Spleen (tissue), 7 donors: ENCODE measurements around the gene KRT71.

Experiments
- CTCF ChIP-seq, 11 experiments: fragments of 200-600 bp in 7 of 11; fragments of 450-650 bp in 4 of 11; sonication (generic) in 4 of 11; IDR thresholded peaks in 8 of 11; conservative IDR thresholded peaks in 3 of 11; 1 replicate in 7 of 11; 2 replicates in 4 of 11; pipeline versions ENCODE4 v1.4.0 to v1.8.0; 2016 to 2021; ENCODE audit warnings: antibody characterized with exemption in 11 of 11, inconsistent platforms in 4 of 11, mild to moderate bottlenecking in 1 of 11
- POLR2A ChIP-seq, 3 donors: fragments of 450-650 bp; IDR thresholded peaks; one replicate each; pipeline ENCODE4 v1.5.1; 2017; ENCODE audit warnings: antibody characterized with exemption in 3 of 3, mild to moderate bottlenecking in 1 of 3
- POLR2AphosphoS5 ChIP-seq, 3 donors: sonication (generic); formaldehyde crosslinking; IDR thresholded peaks; one replicate each; pipeline ENCODE4 v1.5.1; 2017; ENCODE audit warnings: antibody characterized with exemption in 3 of 3
- donor health status: DM: no; HTN: no; CAD: no; lungs with moderate emphysema.
- donor health status: DM: no; HTN: no; CAD: no.
- donor health status: DM: no; HTN: no; CAD: no.

- TF ChIP-seq POLR2AphosphoS5 (IDR thresholded peaks at IDR 0.05) (no peak), CTCF (IDR thresholded peaks at IDR 0.05 in 8 of 11, conservative IDR thresholded peaks at IDR 0.05 in 3 of 11) (no peak), POLR2A (IDR thresholded peaks at IDR 0.05) (no peak)
These were observed 13.7 kb downstream of the KRT71 start for GRCh38 chr12:52539083-52539820.
